Measurements from ENCODE around the gene SDK2.

GRCh38 chr17:73623247-73623646 lies 21.0 kb downstream of the SDK2 start:
- TF ChIP-seq POLR2A (IDR thresholded peaks at IDR 0.05) (no peak), CTCF (IDR thresholded peaks at IDR 0.05) (no peak)
